T1000 (cell line): Measurements from ENCODE around the gene BAIAP3.
A peak's percentile ranks its signal among the peaks of the same experiment; 100 is the strongest.

ENCODE experiments used
- DNase-seq: peaks from one replicate; lab custom pipeline; 2025; ENCODE audit warnings: mixed read lengths; lab: John Stamatoyannopoulos, UW

The BAIAP3 gene

GRCh38 chr16:1348441-1348840 is 15.0 kb downstream of the BAIAP3 start:
- no peak for DNase-seq

- DNase-seq = no peak
Observed at GRCh38 chr16:1348926-1349325, 15.5 kb downstream of the BAIAP3 start.

DNA sequence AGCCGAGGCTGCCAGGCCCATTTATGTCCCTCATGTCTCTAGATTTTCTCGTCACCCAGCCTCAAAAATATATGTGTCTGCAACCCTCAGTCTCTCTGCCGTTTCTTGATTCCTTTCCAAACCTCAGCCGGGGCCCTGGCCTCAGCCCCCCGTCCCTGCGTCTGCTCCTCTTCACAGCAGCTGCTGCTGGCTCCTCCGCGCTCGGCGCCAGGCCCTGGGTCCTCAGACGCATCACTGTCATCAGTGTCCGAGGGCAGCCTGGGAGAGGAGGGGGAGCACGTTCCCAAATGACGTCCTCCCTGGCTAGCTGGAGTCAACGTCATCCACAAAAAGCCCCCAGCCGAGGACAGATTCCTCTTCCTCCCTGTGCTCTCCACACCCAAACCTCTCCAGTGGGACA is 15.9 kb downstream of the BAIAP3 start:
- no peak for DNase-seq

GRCh38 chr16:1349951-1350350 is 16.5 kb downstream of the BAIAP3 start:
- DNase-seq = no peak

GRCh38 chr16:1350691-1351090 is 17.2 kb downstream of the BAIAP3 start:
- no peak for DNase-seq

DNA sequence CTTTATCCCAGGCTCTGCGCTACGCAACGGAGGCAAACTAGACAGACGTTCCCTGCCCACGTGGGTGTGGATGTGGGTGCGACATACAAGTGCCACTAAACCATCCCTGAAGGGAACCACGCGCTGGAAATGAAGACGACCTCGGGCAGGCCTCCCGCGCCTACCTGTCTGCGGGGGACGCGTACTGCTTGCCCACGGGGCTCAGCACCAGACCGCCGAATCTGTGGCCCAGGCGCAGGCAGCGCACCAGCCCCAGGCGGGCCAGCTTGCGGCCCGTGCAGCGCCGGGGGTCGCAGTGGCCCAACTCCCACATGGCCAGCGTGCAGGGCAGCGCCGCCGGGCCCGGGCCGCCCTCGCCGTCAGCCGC is 17.8 kb downstream of the BAIAP3 start:
- no peak for DNase-seq

GRCh38 chr16:1351582-1352362 is 18.3 kb downstream of the BAIAP3 start, which contains the start of the genes GNPTG and TSR3:
TSS of gene GNPTG (plus strand) at chr16:1351931. CDS start at chr16:1351966, 35 bp downstream.
TSS of gene TSR3 (minus strand) at chr16:1351878. CDS start at chr16:1351804, 74 bp downstream.
- peak; percentile 86 for DNase-seq

DNA sequence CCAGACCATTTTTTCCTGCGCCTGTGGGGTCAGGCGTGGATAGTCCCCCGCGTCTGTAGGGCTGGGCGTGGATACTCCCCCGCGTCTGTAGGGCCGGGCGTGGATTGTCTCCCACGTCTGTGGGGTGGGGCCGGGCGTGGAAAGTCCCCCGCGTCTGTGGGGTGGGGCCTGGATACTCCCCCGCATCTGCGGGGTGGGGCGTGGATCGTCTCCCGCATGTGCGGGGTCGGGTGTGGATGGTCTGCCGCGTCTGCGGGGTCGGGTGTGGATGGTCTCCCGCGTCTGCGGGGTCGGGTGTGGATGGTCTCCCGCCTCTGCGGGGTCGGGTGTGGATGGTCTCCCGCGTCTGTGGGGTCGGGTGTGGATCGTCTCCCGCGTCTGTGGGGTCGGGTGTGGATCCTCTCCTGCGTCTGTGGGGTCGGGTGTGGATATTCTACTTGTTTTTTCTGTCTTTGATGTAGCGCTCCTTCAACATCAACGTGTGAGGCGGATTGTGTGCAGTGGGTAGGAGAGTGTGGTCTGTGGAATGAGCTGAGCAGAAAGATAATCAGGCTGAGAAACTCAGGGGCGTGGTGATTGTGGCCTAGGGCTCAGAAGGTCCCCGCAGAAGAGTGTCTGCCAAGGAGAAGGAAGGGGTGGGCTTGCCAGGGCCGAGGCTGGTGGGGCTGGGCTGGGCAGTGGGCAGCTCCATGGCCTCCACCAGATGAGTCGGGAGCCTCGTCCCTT is 21.5 kb downstream of the BAIAP3 start:
- no peak for DNase-seq

DNA sequence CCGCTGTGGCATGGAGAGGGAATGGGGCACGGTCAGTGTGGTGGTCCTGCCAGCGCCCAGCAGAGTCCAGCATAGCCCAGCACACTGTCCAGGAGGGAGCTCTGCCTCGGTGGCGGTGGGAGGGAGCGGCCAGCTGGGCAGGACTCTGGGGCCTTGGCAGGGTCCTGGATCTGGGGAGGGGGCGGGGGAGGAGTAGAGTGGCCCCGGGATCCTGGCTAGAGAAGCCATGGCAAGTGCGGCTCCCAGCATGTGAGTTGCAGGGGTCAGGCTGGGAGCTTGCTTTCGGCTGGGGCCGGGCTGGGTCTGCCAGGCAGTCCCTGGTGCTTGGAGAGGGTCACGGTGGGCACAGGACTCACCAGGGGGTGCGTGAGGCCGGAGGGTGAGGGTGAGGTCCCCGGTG is 22.1 kb downstream of the BAIAP3 start:
- DNase-seq = no peak

DNA sequence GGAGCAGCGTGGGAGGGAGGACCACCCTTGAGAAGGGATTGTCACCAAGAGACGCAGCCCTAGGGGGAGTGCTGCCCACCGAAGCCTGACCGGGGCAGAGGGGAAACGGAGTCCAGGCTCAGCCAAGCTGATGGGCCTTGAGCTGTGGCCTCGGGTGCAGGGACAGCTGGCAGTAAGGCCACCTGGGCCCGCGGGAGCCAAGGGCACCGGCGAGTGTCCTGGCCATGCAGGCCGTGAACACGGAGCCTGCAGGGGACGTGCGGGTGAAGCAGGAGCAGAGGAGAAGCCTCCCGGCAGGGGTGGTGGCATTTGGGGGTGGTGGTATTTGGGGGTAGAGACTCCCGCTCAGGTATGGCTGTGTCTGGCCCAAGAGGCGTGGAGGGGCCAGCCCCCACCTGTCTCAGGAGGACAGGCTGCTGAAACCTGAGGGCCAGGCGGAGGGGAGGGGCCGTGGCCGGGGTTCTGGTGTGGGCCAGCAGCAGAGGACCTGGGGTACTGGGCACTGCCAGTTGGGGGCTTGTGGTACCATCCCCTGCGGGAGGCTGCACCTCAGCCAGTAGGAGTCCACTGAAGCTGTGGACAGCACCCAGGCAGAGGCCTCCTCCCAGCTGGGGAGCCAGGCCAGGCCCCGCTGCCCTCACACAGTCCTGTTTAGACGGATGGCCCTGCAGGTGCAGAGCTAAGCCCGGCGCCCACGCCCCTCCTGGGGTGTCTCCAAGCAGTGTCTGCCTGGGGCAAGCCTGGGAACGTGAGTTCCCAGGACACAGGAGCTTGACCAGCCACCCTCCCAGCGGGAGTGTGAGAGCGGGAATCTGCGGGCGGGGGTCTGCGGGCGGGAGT is 22.8 kb downstream of the BAIAP3 start:
- no peak for DNase-seq

- DNase-seq = no peak
Observed at GRCh38 chr16:1357906-1358566, 24.6 kb downstream of the BAIAP3 start.

GRCh38 chr16:1361685-1362360 is 28.4 kb downstream of the BAIAP3 start:
- DNase-seq = no peak

GRCh38 chr16:1362807-1363206 is 29.4 kb downstream of the BAIAP3 start:
- DNase-seq = no peak

DNA sequence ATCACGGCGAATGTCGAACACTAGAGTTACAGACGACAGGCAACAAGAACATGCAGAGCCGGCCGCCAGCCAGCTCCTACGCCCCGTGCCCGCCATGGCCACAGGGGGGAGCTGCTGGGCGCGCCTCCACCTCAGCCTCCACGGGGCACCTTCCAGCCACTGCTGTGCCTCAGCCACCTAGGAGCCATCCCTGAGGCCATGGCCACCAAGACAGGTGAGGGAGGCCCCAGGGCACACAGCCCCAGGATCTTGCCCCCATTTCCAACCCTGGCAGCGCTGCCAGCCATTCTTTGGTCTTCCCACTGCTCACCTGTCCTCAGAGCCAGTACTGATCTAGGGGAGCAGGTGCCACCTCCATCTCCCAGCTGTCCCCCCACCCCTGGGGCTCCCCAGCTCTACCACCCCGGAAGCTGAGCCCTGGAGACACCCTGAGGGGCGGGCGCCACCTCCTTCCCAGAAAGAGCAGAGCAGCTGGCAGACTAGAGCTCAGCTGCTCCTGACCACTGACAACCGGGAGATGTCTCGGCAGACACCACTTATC is 30.1 kb downstream of the BAIAP3 start:
- DNase-seq = no peak

- no peak for DNase-seq
Observed at GRCh38 chr16:1364510-1364909, 31.1 kb downstream of the BAIAP3 start.

GRCh38 chr16:1366060-1366711 is 32.7 kb downstream of the BAIAP3 start:
- DNase-seq = no peak

- DNase-seq = no peak
Observed at GRCh38 chr16:1366712-1367299, 33.4 kb downstream of the BAIAP3 start.

DNA sequence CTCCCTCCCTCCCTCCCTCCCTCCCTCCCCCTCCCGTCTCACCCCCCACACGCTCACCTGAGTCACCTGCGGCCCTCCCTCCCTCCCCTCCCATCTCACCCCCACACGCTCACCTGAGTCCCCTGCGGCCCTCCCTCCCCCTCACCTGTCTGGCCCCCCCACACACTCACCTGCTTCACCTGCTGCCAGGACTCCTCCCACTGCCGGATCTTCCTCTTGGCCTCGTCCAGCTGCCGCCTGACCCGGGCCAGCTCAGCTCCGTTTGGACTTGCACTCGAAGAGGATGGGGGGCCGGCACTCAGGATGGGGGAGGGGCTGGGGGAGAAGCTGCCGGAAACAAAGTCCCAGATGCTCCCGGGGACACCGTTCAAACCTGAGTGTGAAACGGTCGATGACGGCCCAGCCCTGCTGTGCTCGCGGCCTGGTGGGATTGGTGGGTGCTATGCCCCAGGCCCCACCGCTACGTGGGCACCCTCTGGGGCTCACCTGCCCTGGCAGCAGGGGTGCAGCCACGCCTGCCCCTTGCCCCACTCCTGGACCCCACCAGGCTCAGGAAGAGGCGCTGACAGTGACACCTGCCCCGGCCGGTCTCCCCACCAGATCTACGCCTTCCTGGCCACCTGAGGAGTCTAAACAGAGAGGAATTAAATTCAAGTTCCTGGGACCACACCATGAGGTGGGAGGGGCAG is 34.2 kb downstream of the BAIAP3 start:
- no peak for DNase-seq
